HG02678 (cell line): ENCODE measurements around the gene ARL9.

Source experiments
- ATAC-seq: cut with Tn5 transposase; IDR thresholded peaks from one replicate; pipeline ENCODE4 v1.9.1; 2021; ENCODE audit warnings: mild to moderate bottlenecking, moderate library complexity; ENCODE audit not compliant: unreplicated experiment

ARL9 gene

GRCh38 chr4:56531149-56531770, 25.7 kb downstream of the ARL9 start:
- no peak for ATAC-seq

- no peak for ATAC-seq
Observed at GRCh38 chr4:56531823-56532222, 26.2 kb downstream of the ARL9 start.

- ATAC-seq: no peak
Observed at GRCh38 chr4:56532239-56532638, 26.6 kb downstream of the ARL9 start.

DNA sequence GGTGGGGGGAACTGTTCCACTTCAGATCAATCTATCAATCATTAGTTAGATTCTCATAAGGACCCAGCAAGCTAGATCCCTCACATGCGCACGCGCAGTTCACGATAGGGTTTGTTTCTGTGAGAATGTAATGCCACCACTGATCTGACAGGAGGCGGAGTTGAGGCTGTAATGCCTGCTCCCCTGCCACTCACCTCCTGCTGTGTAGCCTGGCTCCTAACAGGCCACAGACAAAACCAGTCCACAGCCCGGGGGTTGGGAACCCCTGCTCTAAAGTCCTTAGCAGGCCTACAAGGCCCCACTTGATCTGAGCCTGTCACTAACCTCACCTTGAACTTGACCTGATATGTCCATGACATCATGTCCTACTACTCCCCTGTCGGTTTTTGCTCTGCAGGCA, 30.3 kb downstream of the ARL9 start:
- ATAC-seq: no peak

DNA sequence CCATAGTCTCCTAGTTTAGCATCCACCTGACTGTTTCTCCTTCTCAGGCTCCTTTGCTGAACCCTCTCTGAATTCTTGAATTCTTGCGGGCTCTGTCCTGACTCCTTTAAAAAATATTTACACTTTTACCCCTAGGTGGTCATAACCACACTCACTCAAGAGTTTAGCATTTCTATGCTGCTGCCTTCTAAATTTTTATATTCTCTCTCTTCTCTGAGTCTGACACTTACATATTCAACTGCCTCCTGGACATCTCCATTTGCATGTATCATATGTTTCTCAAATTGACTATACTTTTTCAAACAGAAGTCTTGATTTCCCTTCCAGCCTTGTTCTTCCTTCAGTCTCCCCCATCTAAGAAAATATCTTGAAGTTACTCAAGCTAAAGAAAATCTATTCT, 31.6 kb downstream of the ARL9 start:
- no peak for ATAC-seq

DNA sequence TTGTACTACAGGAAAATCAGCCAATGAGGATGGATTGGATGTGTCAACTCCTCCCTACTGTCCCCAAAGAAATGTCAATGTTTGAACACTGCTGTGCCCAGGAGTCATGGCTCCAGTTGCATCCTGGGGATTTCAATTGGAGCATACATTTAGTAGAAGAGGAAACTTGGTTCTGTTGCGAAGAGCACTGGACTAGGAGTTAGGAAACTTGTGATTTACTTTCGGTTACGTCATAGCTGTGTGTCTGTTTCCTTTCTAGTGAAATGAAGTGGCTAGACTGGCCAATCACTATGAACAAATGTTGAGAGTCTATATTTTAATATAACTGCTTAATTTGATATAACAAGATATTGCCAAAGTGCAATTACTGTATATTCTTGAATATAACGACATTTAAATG, 35.2 kb downstream of the ARL9 start:
- ATAC-seq: no peak

DNA sequence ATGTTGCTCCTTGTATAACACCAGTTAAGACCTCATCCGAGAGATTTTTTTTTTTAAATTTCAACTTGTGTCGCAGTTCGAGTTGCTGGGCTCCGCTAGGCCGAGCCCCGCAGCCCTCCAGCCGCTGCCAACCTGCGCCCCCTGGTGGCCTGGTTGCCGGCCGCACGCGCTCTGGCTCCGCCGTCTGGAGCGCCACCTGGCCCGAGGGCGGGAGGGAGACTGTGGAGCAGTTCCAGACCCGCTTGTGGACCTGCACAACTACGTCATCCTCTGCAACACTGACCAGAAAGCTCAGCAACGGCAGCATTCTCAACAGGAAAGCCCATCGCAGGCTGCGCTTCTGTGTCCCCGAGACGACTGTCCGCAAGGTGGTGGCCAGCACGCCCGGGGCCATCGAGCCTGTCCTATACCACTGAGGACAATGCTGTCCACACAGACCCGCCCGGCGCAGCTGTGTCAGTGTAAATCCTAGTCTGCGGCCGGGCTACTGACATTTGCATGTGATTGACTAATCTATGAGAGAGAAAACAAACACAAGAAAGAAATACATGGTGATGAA, 39.1 kb downstream of the ARL9 start:
- ATAC-seq: peak; percentile 99

- no peak for ATAC-seq
Observed at GRCh38 chr4:56550642-56551041, 45.1 kb downstream of the ARL9 start.

DNA sequence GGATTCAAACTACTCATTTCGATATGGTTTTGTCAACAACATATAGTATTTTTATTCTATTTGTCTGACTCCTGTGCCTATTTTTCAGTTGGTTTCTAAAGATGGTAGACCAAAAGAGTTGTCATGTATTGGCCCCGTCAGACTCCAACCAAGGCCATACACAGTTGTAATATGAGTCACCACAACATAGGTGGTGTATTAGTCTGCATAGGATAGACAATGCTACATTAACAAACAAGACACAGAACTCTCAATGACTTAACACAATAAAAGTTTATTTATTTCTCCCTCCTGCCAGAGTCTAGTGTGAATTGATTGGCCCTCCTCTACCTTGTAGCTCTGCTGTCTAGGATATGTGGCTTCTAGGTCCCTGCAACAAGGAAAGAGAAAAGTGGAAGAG, 45.9 kb downstream of the ARL9 start:
- no peak for ATAC-seq

GRCh38 chr4:56552273-56552672, 46.7 kb downstream of the ARL9 start:
- ATAC-seq: no peak

GRCh38 chr4:56570041-56570440, 64.5 kb downstream of the ARL9 start:
- no peak for ATAC-seq
